T-helper 2 cell treated with Interferon-gamma antibody and Interleukin-4, amounts not matched to agents 100 ng/mL and 5 ng/mL, for 36 hours (primary cell): Measurements from ENCODE around the gene ZMIZ2. TPM values are rescaled to one million over a fixed set of nuclear protein-coding genes. Genes with fewer than 3 reads are reported as not detected.
"Not testable (repeated sequence)": the region's sequence is repeated elsewhere in the genome, so short reads cannot be mapped to it uniquely, and the experiment has no call there.

Experiments used
- intact Hi-C: fragments of 100-400 bp; cut with micrococcal nuclease; formaldehyde crosslinking; loops from one replicate; pipeline ENCODE4 v1.15.1; 2023
- total RNA-seq: library from RNA; stranded (reverse); gene quantifications from 2 replicates; pipeline ENCODE4 v1.2.3, GENCODE V29; 2022

The ZMIZ2 gene
- total RNA-seq, 1 donor from 2014 or later: 84.1 TPM

GRCh38 chr7:44769776-44770294 lies 21.2 kb downstream of the ZMIZ2 start:
- intact Hi-C loops: no loop called here

- intact Hi-C loops: no loop called here
Observed at GRCh38 chr7:44771358-44771757, 22.7 kb downstream of the ZMIZ2 start.

- intact Hi-C loops: no loop called here
Observed at GRCh38 chr7:44772440-44772839, 23.8 kb downstream of the ZMIZ2 start.

GRCh38 chr7:44772867-44773266 lies 24.2 kb downstream of the ZMIZ2 start:
- intact Hi-C loops: no loop called here

- intact Hi-C loops: not testable (repeated sequence)
Observed at GRCh38 chr7:44774486-44774885, 25.8 kb downstream of the ZMIZ2 start.

- intact Hi-C loops: no loop called here
Observed at GRCh38 chr7:44775383-44776107, 26.9 kb downstream of the ZMIZ2 start.

GRCh38 chr7:44776211-44776610 lies 27.6 kb downstream of the ZMIZ2 start:
- intact Hi-C loops: no loop called here

GRCh38 chr7:44782460-44782859 lies 33.8 kb downstream of the ZMIZ2 start:
- intact Hi-C loops: no loop called here

GRCh38 chr7:44783407-44783806 lies 34.8 kb downstream of the ZMIZ2 start:
- intact Hi-C loops: no loop called here

- intact Hi-C loops: no loop called here
Observed at GRCh38 chr7:44784364-44784763, 35.7 kb downstream of the ZMIZ2 start.

GRCh38 chr7:44785218-44785617 lies 36.6 kb downstream of the ZMIZ2 start:
- intact Hi-C loops: not testable (repeated sequence)

- intact Hi-C loops: no loop called here
Observed at GRCh38 chr7:44787041-44787440, 38.4 kb downstream of the ZMIZ2 start.

GRCh38 chr7:44787762-44788161 lies 39.1 kb downstream of the ZMIZ2 start:
- intact Hi-C loops: no loop called here

GRCh38 chr7:44789990-44790389 lies 41.3 kb downstream of the ZMIZ2 start:
- intact Hi-C loops: no loop called here

- intact Hi-C loops: no loop called here
Observed at GRCh38 chr7:44791278-44792219, 42.9 kb downstream of the ZMIZ2 start.

- intact Hi-C loops: no loop called here
Observed at GRCh38 chr7:44793919-44794318, 45.3 kb downstream of the ZMIZ2 start.

- intact Hi-C loops: no loop called here
Observed at GRCh38 chr7:44794331-44794730, 45.7 kb downstream of the ZMIZ2 start.

GRCh38 chr7:44796034-44796503 lies 47.4 kb downstream of the ZMIZ2 start:
- intact Hi-C loops: loop anchor here (1.0 to 5.0 kb wide), 10 partner anchors 48 to 595 kb away; partner anchors contain the start of genes CCM2, H2AZ2, MYO1G and OGDH

GRCh38 chr7:44796504-44797328 lies 48.1 kb downstream of the ZMIZ2 start, which contains the start of gene PPIA:
PPIA (plus strand) TSS chr7:44796681; CDS start chr7:44796725, 44 bp downstream.
- intact Hi-C loops: loop anchor here (1.0 to 5.0 kb wide), 10 partner anchors 48 to 595 kb away; partner anchors contain the start of genes CCM2, H2AZ2, MYO1G and OGDH
